ENCODE results near the gene ITGA3. TPM values are rescaled to one million over a fixed set of nuclear protein-coding genes. Genes with fewer than 3 reads are reported as not detected.

Gene ITGA3
- total and polyA plus RNA-seq, 2 of the 13 experiments (the other 11 are each of a cell fraction or from before 2014, with no cell fraction given), result 0.48 to 0.69 TPM

- TF ChIP-seq ZBTB4 (CRISPR knock-in tag; IDR thresholded peaks at IDR 0.05; ENCODE audit: borderline replicate concordance) (no peak), ZNF460 (CRISPR knock-in tag; IDR thresholded peaks at IDR 0.05; ENCODE audit: borderline replicate concordance) (no peak), SALL1 (CRISPR knock-in tag; IDR thresholded peaks at IDR 0.05) (peak; percentile 40), ZNF720 (CRISPR knock-in tag; IDR thresholded peaks at IDR 0.05) (no peak), ZBTB43 (CRISPR knock-in tag; conservative IDR thresholded peaks at IDR 0.05) (no peak), AHDC1 (CRISPR knock-in tag; IDR thresholded peaks at IDR 0.05; ENCODE audit: borderline replicate concordance) (no peak), TGIF2 (CRISPR knock-in tag; IDR thresholded peaks at IDR 0.05) (no peak), TBX2 (CRISPR knock-in tag; IDR thresholded peaks at IDR 0.05; ENCODE audit: borderline replicate concordance) (no peak), ZMYM4 (CRISPR knock-in tag; IDR thresholded peaks at IDR 0.05) (0 out of 2 replicates have a peak, but pooled peaks have one; percentile 23), YY1 (IDR thresholded peaks at IDR 0.05; ENCODE audit: insufficient read depth, insufficient replicate concordance, low read depth, low read length) (no peak), POGZ (CRISPR knock-in tag; IDR thresholded peaks at IDR 0.05) (no peak), DR1 (CRISPR knock-in tag; IDR thresholded peaks at IDR 0.05) (no peak), SRSF9 (IDR thresholded peaks at IDR 0.05; ENCODE audit: borderline replicate concordance, insufficient read depth, low read depth, low read length, poor library complexity, severe bottlenecking) (no peak), ZBTB39 (CRISPR knock-in tag; IDR thresholded peaks at IDR 0.05) (no peak)
These were observed 52.0 kb downstream of the ITGA3 start (continued) for GRCh38 chr17:50107790-50108414.
